Activated CD8-positive, alpha-beta memory T cell treated with anti-CD3 and anti-CD28 coated beads, Interleukin-2, amount 50 U/mL, for 1 hour (primary cell): ENCODE measurements around the gene PTCHD4.
"Not testable (repeated sequence)": the region's sequence is repeated elsewhere in the genome, so short reads cannot be mapped to it uniquely, and the experiment has no call there.

ENCODE experiments used
- DNase-seq: peaks from one replicate; pipeline ENCODE4 v3.0.0-alpha.2; 2020; ENCODE audit errors: extremely low read depth

PTCHD4 gene

GRCh38 chr6:48111143-48111506 is at the start of gene PTCHD4:
TSS of gene PTCHD4 (minus strand) at chr6:48111197. CDS start at chr6:48068957, 42,240 bp downstream.
- DNase-seq, result no peak

DNA sequence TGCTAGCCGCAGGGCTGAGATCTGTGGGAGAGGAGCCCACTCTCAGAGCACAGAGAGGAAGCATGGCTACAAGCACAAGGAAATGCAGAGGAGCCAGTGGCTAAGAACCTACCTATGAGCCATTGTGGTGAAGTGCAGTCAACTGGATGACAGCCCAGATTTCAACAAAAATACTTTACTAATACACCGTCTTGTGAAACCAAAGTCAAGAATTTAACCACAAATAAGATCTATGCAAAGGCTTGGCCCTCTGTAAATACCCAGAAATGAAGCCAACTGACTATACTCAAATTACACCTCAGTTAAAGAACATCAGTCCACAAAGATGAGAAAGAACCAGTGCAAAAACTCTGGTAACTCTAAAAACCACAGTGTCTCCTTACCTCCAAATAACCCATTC is 40.1 kb upstream of the PTCHD4 start:
- DNase-seq, result no peak

DNA sequence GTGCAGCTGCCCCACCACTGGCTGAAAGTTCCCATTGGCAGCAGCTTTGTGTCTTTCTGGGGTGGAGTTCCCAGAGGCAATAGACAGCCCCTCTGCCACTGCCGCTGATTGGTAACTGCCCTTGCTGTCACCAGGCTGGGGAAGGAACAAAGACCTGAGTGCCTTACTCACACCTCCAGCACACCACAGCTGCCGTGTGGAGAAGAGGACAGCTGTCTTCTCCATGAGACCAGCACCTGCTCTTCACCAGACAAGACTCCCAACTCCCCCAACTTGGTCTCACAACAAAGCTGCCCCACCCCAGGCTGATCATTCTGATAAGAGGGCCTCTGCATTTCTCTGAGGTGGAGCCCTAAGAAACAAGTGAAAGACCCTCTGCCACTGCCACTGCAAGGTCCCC is 39.7 kb upstream of the PTCHD4 start:
- DNase-seq, result no peak

- DNase-seq, result no peak
These were observed 36.1 kb upstream of the PTCHD4 start for GRCh38 chr6:48147051-48147450.

DNA sequence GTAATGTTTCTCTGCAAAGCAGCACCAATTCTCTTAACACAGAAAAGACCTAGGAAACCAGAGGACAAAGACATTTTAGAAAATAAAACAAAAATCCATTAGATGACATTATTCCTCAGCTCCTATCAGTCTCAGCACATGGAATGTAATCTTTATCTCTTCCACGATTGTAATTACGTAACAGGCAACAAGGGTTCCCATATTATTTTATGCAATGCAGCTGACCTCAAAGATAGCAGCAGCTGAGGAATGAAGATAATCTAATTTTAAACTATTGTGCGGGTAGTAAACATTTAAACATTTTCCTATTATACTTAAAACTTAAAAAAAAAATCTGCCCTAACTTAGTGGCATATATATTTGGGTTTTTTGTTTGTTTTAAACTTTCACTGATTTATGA is 33.0 kb upstream of the PTCHD4 start:
- no peak for DNase-seq

DNA sequence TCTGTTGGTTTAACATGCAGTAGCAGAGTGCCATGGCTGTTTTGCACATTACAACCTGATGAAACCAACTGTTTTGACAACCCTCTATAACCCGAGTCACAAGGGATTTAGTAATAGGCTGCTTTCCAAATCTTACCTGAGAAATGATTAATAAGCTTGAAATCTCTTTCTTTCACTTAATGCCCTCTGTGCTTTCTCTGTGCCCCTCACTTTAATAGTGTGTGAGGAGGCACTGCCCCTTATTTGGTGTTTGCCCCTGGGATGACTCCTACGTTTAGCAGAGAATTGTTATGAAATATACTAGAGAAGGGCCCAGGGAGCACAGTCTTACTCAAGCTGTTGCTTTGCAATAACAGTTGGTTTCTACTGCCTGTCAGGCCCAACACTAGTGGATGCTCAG is 31.0 kb upstream of the PTCHD4 start:
- DNase-seq, result no peak

- no peak for DNase-seq
These were observed 29.0 kb upstream of the PTCHD4 start for GRCh38 chr6:48139818-48140614.

- DNase-seq, result no peak
These were observed 25.9 kb upstream of the PTCHD4 start for GRCh38 chr6:48136856-48137255.

GRCh38 chr6:48135323-48136084 is 24.5 kb upstream of the PTCHD4 start:
- no peak for DNase-seq

DNA sequence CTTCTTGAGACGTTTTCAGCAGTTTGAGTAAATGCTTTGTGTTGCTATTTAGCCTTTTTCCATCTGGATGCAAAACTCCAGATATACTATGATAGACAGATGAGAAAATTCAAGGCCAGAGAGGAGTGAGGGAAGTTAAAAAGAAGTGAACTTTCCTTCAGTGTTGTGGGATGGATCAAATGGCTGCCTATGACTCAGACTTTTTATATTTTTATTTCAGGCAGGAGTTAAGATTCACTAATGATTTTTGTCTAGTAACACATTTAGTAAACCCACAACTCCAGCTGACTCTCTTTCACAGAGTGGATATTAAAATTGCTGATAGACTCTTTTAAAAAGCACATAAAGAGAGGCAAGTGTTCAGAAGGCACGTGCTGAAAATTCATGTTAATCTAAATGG is 23.2 kb upstream of the PTCHD4 start:
- DNase-seq, result no peak

DNA sequence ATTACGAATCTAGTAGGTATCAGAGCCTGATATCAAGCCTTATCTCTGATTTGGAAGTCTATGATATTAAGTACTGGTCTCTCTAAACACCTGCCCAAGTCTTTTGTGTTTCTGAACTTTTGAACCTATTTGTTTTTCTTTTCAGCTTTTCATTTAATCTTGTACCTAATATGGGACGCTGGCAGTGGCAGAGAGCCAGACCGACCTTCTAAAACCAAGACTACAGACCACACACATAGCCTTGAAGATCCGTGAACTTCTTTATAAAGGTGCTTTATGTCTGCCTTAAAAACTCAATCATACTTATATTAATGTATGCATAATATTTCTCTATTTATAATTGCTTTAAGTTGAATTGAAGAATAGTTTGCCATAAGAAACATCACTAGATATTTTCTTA is 12.6 kb upstream of the PTCHD4 start:
- no peak for DNase-seq

GRCh38 chr6:48121983-48122749 is 11.2 kb upstream of the PTCHD4 start:
- not testable (repeated sequence) for DNase-seq

- DNase-seq, result no peak
These were observed 6.0 kb upstream of the PTCHD4 start for GRCh38 chr6:48116699-48117645.

DNA sequence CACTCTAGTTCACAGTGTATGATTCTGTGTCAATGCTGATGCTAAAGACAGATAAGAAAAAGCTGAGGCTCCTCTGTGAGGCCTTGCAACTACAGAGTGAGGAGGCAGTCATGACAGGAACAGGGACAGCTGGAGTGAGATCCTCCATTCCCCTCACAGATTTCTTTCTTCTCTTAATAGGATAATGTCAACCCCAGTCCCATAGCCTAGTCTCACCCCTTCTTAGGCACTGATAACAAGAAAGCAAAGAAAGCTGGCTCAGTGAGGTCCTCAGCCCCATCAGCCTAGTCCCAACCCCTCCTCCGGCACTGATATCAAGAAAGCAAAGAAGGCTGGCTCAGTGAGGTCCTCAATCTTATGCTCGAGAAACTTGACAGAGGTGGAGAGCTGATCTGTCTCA is 2.1 kb upstream of the PTCHD4 start:
- DNase-seq, result no peak

GRCh38 chr6:48111575-48111974 is 578 bp upstream of the PTCHD4 start:
- no peak for DNase-seq

- DNase-seq, result no peak
These were observed 408 bp downstream of the PTCHD4 start for GRCh38 chr6:48110436-48111142.

- DNase-seq, result no peak
These were observed 1.1 kb downstream of the PTCHD4 start for GRCh38 chr6:48109944-48110343.

- not testable (repeated sequence) for DNase-seq
These were observed 8.4 kb downstream of the PTCHD4 start for GRCh38 chr6:48102476-48103195.

DNA sequence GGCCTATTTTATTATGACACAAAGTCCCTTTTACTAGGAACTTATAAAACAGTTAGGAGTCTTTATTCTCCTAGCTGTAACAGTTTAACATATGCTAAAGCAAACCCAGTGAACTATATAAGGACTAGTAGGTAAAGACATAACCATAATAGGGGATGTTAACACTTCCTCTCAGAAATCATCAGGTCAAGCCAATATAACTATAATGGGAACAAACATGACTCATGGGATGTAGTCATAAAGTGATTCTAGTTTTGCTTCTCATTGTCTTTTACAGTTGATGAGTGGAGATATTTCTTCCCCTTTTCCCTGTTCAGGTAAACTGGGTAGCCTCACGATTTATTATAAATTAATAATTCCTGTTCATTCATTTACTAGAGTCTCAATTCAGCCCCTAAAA is 9.7 kb downstream of the PTCHD4 start:
- DNase-seq, result no peak

GRCh38 chr6:48100588-48100895 is 10.5 kb downstream of the PTCHD4 start:
- DNase-seq, result no peak
